GM12891 (cell line): ENCODE data around the gene KIT.
"Not testable (repeated sequence)": the region's sequence is repeated elsewhere in the genome, so short reads cannot be mapped to it uniquely, and the experiment has no call there.

Experiments
- PAX5 ChIP-seq: IDR thresholded peaks from 2 replicates; pipeline ENCODE4 v1.6.1; 2011; ENCODE audit warnings: low read length, moderate library complexity, mild to moderate bottlenecking; ENCODE audit not compliant: insufficient read depth, severe bottlenecking
- POLR2A ChIP-seq: IDR thresholded peaks from 2 replicates; pipeline ENCODE4 v1.6.1; 2011; ENCODE audit warnings: low read depth, low read length, control low read depth
- POLR2AphosphoS5 ChIP-seq: IDR thresholded peaks from 2 replicates; pipeline ENCODE4 v1.6.1; 2011; ENCODE audit warnings: low read depth, low read length, control low read depth
- TAF1 ChIP-seq: IDR thresholded peaks from 2 replicates; pipeline ENCODE4 v1.6.1; 2011; ENCODE audit warnings: low read depth, low read length, control low read depth

GRCh38 chr4:54641101-54641500 is 16.7 kb upstream of the KIT start:
- TF ChIP-seq POLR2A, TAF1, POLR2AphosphoS5, PAX5: not testable (repeated sequence)
